NCI-H2107 treated with DMSO at 0.1 percent for 48 hours (cell line): Measurements from ENCODE around the gene HPCAL1.

Experiments
- DNase-seq: peaks from one replicate; lab custom pipeline; 2025; ENCODE audit not compliant: unreplicated experiment; lab: John Stamatoyannopoulos, UW

The HPCAL1 gene

DNA sequence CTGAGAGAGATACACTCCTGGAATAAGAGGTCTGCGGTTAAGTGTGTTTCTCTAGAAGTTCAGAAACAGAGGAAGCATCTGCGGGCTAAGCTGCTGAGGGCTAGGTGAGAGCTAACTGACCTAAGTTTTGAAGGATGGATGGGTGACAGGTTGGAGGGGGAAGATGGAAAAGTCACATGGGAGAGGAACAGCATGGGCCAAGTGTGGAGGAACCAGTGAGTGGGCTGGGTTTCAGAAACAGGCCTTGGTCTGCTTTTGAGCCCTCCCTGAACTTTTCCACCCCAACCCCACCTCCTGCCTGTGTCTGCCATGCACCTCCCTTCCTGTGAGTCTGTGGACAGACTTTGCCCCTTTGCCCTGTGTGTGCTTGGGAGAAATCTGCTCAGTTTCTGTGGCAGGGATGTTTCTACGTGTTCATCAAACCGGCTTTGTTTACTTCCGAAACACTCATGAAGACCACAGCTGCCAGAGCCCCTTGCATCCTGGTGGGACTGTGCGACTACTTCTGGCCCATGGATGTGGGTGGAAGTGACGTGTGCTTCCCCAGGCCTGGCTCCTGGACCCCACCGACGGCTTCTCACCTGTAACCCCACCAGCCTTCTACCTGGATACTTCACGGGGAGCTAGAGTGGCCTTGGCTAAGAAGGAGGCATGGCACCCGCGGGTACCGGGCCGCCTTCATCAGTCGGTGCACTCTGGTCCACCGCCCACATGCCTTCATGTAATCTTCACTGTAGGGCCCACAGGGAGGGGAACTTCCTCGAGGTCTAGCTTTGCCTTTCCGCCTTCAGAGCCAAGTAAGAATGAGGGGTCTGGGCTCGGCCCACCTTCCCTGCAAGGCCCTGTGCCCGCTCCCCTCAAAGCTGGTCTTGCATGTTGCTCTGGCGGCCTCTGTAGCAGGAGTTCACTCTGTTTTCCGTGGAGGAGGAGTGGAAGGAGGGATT, 1.4 kb upstream of the HPCAL1 start:
- no peak for DNase-seq

DNA sequence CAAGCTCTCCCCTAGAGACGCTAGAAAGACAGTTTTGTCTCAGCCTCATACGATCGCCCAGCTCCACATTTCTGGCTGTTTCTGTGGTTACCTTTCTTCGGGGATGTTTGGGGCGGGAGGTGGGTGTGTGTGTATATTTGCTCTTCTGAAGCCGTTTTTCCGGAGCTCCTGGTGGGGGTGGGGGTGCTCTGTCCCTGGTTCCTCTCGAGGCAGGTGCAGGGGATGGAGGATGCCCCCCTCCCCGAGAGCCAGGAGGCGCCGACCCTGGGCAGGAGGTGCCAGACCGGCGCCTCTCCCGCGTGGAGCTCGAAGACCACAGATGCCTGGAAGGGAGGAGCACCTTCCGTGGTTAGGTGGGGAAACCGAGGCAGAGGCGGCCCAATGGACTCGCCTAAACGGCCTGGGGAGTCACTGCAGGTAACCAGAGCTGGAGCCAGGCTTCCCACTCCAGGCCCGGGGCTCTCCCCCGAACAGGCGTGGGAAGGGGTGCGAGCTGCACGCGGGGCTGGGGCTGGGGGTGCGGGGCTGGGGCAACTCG, 694 bp upstream of the HPCAL1 start:
- no peak for DNase-seq

DNA sequence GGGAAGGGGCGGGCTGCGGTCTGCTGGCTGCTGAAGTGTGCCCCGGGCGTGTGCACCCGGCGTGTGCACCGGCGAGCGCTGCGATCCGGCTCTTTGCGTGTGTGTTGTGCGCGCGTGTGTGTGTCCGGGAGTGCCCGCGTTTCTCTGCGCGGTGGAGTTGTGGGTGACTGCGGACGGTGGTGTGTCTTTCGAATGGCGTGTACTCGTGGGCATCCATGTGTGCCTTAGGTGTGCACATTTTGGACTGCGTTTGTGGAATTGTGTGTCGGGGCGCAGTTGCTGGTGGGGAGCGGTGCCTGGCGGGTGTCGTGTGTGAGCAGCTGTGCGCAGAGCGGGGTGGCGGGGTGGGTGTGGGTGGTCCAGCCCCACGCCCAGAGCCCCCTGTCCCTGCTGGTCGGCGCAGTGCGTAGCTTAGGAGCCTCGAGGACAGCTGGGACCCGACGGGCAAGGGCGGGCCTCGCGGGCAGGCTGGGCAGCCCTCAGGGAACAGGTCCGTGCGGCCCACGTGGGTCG, 533 bp downstream of the HPCAL1 start:
- no peak for DNase-seq

DNA sequence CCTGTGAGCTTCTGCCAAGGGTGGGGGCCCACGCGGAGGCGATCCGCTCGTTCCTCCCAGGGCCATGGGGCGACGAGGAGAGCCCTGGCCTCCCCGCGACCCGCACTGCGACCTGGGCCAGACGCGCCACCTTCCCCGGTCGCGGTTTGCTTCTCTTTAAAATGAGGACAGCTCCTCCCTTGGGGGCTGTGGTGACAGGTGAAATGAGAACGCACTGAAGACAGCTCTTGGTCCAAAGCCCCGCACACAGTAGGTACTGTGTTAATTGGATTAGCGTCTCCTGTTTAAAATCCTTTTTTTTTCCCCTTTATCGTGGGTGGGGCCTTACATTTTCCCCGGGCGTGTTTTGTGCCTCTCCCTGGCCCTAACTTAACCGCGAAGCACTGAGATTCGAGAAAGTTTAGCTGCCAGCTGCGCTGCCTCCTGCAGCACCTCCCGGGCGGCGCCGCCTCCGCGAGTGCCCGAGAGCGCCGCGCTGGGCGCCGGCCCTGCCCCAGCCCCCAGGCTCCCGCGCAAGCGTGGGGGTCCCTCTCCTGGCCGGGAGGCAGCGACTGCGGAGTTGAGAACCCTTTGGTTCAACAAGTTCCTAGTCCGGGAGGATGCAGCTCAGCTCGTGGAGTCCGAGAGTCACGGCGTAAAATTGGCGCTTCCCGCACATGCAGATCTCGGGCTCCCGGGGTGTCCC, 1.1 kb downstream of the HPCAL1 start:
- no peak for DNase-seq

DNA sequence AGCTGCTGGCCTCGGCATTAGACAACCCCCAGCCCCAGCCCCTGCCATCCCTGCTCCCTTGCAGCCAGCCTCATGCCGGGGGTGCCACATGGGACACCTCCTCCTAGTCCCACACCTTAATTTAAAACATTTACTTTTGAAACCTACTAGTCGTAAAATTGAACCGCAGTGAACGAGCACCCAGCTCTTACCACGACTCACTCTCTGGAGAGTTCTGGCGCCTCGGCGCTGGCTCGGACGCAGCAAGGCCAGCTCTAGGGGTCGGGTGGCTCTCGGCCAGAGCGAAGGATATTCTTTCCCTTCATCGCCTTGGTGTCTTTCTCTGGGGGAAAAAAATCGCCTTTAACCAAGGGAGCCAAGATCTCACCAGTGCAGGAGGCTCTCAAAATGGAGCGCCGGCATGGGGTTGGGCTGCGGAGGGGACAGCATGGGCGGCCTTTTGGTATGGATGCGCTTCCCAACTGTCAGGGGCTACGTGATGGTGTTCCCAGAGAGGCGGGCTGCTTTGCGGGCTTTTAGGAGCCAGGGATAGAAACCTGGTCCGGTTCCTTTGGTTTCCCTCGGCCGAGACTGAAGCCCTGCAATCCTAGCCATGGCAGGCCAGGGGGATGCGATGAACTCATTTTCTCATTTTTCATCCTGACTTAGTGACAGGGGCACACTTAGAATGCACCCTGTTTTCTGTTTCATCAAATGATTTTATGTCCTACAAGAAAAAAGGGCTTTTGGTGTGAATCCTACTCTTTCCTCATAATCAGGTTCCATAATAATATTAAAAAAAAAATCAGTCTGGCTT, 2.0 kb downstream of the HPCAL1 start:
- DNase-seq, result no peak

DNA sequence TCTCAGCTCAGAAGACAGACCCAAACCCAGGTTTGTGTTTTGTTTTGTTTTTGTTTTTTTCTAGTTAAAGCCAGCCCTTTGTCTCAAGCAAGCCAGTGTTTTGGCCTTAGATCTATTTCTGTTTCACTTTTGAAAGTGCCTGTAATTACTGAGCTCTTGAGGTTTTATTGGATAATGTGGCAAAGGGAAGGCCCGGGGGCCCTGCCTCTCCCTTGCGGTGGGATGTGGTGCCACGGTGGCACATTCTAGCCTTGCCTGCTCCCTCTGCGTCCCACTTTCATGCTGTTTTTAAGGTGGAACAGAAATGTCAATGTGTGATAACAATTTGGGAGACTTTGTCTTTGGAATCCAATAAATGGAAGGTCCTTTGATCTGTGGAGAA, 2.5 kb downstream of the HPCAL1 start:
- no peak for DNase-seq

DNA sequence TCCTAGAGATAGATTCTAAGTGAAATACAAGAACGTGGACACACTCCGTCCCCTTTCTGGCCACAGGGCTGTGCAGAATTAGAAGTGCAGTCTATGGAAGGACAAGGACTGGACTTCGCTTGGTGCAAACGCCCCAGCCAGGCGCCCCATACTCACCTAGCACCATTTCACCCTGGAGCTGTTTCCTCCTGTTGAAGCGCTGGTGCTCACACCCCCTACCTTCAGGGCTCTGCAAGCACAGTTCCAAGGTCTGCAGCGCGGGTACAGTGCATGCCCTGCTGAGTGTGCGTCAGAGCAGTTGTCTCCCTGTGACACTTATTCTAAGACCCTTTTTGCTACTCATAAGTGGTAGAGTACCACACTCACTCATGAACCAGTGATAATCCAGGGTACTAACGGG, 3.0 kb downstream of the HPCAL1 start:
- no peak for DNase-seq

DNA sequence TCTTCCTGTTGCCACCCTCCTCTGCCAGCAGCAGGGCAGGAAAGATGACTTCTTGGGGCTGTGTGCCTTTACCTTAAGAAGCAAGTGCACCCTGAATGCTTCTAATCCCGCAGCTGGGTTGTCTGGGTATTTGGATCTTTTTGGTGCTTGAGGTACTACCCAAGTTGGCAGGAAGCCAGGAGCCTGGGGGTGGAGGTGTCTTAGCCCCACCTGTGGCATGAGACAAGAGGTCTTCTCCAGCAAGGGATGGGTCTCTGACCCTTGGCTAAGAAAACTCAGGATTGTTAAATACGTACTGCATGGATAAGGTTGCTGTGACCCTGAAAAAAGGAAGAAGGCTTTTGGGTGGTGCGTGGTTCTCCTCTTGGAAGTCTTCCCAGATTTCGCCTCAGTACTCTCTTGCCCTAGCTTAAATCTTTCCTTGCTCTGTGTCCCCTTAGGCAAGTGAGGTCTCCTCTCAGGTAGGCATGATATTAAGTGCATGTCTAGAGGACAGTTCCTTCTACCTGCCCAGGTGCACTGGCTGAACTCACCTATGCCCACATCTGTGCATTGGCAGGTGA, 4.3 kb downstream of the HPCAL1 start:
- DNase-seq, result no peak

DNA sequence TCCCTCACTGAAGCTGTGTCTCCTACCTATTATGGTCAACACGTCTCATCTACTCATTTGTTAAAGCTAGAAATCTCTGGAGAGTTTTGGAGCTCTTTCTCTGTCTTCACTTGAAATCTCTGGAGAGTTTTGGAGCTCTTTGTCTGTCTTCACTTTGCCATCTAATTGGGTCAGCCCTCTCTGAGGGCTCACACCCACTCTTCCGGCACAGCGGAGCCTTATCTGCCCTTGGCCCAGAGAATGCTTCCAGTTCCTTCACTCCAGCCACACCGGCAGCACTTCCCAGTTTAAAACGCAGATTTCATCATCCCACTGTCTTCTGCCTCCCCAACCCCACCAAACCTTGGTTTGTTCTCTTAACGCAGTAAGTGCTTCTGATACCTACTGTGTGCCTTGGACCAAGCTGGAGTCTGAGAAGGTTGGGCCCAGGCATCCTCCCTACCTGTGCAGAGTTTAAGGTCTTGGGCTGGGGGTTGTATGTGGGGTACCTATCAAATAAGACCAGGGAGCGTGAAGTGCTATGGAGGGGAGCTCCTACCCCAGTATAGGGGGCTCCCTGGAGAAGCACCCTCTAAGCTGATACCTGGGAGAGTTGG, 5.0 kb downstream of the HPCAL1 start:
- DNase-seq, result no peak

DNA sequence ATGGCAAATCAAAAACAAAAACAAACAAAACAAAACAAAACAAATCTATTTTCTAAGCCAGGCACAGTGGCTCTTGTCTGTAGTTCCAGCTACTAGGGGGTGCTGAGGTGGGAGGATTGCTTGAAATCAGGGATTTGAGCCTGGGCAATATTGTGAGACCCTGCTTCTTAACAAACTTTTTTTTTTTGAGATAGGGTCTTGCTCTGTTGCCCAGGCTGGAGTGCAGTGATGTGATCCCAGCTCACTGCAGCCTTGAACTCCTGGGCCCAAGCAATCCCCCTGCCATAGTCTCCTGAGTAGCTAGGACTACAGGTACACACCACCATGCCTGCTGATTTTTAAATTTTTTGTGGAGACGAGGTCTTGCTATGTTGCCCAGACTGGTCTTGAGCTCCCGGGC, 6.2 kb downstream of the HPCAL1 start:
- DNase-seq, result no peak

DNA sequence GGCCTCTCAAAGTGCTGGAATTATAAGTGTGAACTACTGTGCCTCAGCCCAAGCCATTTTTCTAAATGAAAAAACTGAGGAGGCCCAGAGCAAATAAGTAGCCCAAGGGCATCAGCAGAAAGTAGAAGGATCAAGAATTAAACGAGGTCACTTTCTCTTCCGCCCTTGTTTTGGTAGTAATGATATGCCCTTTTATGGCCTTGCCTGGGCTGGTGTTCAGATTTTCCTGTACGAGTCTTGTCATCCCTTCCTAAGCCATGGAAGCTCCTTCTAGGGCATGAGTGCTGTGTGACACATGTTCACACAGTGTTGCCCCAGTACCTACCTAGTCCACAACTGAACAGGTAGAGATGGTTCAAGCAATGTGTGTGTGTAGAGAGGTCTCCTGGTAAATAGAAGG, 6.6 kb downstream of the HPCAL1 start:
- DNase-seq, result no peak

DNA sequence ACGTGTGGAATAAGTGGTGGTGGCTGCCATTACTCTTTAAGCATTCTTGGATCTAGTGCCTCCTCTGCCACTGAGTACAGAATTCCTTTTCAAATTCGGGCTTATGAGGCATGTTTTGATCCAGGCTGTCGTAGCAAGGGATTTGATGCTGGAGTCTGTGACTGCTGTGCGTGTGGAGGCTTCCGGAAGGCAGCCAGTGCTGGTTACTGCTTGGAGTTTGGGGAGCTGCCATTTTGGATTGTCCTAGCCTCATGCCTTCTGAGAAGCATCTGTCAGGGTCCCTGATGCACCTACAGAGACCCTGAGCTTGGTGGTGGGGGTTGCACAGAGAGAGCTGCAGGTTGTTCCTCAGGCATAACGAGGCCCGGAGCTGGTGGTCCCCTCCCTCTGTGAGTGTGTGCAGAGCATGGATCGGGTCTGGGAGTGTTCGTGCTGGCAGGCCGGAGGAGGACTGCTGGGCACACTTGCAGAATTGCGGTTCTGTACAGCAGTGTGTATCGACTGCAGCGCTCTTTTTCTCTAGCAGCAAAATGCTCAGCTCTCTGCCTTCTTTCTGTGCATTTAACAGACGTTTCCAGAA, 7.7 kb downstream of the HPCAL1 start:
- DNase-seq, result no peak

DNA sequence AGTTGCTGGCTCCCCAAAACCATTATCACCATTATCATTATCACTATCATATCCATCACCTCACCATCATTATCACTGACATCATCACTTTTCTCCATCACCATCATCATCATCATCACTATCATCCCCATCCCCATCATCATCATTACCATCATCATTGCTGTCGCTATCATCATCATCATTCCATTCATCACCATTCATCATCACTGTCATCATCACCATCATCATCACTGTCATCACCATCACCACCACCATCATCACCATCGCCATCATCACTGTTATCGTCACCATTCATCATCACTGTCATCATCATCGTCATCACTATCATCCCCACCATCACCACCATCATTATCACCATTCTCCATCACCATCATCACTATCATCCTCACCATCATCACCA, 9.0 kb downstream of the HPCAL1 start:
- DNase-seq, result no peak

DNA sequence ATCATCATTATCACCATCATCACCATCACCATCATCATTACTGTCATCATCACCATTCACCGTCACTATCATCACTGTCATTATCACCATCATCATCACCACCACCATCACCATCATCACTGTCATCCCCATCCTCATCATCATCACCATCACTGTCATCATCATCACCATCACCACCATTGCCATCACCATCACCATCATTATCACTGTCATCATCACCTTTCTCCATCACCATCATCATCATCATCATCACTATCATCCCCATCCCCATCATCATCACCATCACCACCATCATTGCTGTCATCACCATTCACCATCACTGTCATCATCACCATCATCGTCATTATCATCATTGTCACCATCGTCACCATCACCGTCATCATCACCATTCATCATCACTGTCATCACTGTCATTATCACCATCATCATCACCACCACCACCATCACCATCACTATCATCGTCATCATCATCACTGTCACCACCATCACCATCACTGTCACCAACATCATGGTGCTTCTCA, 9.8 kb downstream of the HPCAL1 start:
- DNase-seq, result no peak

DNA sequence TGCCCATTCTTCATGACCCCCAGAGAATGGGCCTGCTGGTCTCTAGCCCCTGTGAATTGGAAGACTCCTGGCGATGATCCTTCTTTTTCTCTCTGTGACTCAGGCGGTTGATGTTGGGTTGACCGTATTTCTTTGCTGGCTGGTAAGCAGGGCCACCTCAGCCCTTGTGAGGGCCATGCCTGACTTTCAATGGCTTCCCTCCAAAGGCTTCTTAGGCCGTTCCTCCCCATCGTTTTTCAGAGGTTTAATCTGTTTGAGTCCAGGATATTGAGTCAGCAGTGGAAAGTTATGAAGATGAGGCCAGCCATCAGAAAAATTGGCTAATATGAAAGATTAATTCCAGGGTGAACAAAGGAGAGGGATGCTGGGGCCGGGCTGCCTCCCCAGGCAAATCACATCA, 13.6 kb downstream of the HPCAL1 start:
- no peak for DNase-seq

DNA sequence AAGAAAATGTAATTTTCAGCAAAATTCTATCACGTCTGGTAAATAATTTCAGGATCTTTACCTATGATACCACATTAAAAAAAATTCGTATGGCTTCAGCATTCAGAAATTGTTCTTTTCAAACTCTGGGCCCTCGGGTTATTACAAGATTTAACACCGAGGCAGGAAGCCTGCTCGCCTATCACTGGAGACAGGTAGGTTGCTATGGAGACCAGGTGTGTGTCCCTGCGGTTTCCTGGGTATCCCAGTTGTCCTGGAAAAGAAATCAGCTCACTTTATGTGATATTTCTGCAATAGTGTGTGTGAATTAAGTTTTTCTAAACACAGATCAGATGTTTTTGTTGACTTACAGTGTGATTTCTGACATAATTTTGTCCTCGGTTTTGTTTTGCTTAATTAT, 14.2 kb downstream of the HPCAL1 start:
- DNase-seq, result no peak

DNA sequence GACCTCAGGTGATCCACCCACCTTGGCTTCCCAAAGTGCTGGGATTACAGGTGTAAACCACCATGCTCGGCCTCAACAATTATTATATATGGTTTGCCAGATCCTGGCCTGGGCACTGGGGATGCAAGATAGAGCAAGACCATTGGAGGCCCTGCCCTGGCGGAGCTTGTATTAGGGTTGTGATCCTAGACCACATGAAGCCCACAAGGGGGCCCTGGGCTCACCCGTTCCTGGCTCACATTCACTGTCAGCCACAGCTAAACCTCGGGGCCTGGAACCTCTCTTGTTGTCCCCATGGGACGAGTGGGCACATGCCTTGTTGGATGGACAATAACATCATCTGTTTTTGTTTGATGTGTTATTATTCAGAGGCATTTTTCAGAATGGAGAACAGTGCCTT, 14.9 kb downstream of the HPCAL1 start:
- no peak for DNase-seq

DNA sequence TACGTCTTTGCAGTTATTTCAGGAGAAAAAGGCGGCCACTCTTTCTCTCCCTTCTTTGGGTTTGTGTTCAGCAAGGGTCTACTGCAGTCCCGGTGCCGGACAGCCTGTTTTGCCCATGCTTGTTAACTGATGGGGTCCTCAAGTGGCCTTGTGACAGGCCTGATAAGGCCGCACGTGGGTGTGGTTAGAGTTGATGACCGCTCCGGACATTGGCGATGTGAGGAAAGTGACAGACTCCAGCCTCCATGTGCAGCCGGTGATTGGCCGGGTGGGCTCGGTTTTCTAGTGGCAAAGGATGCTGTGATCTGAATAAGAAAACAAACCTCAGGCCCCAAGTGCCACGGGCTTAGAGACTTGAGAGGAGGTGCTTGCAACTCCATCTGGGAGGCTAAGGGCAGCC, 15.6 kb downstream of the HPCAL1 start:
- no peak for DNase-seq

DNA sequence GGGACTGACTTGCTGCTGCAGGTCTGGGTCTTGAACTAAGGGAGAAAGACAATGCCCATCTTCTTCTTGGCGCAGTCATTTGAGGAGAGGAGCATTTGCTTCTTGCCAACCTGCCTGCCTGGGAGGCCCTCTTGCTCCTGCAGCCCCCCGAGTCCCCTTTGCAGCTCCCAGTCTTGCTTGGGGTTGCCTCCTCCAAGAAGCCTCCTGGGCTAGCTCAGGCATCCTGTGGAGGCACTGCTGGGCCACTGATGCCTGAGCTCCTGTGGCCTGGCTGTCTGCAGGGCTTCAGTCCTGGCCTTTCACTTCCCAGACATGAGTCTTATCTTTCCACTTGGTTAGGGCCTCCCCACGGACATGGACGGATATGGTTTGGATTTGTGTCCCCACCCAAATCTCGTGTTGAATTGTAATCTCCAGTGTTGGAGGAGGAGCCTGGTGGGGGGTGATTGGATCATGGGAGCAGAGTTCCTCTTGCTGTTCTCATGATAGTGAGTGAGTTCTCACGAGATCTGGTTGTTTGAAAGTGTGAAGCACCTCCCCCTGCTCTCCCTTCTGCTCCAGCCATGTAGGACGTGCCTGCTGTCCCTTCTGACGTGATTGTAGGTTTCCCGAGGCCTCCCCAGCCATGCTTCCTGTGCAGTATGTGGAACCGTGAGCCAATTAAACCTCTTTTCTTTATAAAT, 17.3 kb downstream of the HPCAL1 start:
- DNase-seq, result no peak
